GM04503 (cell line): ENCODE measurements around the gene MPL.
A peak's percentile ranks its signal among the peaks of the same experiment; 100 is the strongest.
"Not testable (repeated sequence)": the region's sequence is repeated elsewhere in the genome, so short reads cannot be mapped to it uniquely, and the experiment has no call there.

Experiments used
- DNase-seq: peaks from one replicate; pipeline ENCODE4 v3.0.0-alpha.2; 2012; ENCODE audit warnings: low read depth

Gene MPL

DNA sequence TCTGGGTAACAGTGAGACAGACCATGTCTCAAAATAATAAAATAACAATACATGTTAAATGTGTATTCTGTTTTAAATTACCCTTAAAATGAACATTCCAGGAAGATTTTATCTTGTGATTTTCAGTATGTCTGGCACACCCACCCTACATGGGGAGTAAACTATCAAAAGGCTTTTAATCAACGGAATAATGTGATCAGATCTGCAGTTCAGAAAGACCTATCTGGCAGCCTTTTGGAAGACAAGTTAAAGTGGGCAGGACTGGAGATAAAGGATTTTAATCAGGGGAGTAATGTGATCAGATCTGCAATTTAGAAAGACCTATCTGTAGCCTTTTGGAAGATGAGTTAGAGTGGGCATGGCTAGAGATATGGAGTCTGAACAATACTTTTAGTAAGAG lies 41.9 kb downstream of the MPL start:
- no peak for DNase-seq

DNA sequence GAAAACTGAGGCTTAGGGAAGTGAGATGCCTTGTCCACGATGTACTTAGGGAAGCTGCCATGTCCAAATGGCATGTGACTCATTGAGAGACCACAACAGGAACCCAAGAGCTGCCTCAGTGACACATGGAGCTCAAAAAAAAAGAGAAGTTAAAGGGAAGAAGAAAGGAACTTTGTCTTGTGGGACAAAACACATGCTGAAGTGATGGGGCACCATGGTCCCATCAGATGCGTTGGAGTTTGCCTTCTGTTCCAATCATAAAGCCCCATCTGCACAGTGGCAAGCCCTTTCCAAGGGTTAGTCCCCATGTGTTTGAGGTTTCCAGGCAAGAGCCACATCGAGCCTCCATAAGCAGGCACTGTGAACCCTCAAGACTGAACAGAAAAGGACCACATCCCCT lies 44.0 kb downstream of the MPL start:
- no peak for DNase-seq

- DNase-seq, result no peak
Observed at GRCh38 chr1:43382027-43382779, 44.6 kb downstream of the MPL start.

- no peak for DNase-seq
Observed at GRCh38 chr1:43383449-43383848, 45.8 kb downstream of the MPL start.

- DNase-seq, result no peak
Observed at GRCh38 chr1:43386676-43387075, 49.1 kb downstream of the MPL start.

- DNase-seq, result no peak
Observed at GRCh38 chr1:43387976-43388599, 50.5 kb downstream of the MPL start.

DNA sequence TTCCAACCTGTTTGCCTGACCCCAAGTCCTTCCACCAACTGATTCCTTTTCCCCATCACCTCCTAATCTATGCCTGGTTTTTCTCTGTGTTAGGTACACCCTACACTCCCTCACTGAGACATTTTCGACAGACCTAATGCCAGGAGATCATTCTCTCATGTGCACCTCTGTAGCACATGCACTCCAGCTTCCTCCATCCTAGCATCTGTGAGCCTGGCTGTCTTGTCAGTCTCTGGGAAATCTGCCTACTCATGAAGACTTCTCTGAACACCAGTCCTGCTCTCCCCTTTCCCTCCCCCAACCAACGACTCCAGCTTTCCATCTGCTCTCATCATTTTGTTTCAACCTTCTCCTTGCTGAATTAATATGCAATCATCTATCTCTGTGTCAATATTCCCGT lies 51.0 kb downstream of the MPL start:
- DNase-seq, result no peak

- peak; percentile 70 for DNase-seq
Observed at GRCh38 chr1:43389326-43390313, 52.0 kb downstream of the MPL start, which contains the start of the genes MED8 and SZT2. MED8 (minus strand) TSS chr1:43389800; CDS start chr1:43389764, 36 bp downstream. SZT2 (plus strand) TSS chr1:43389899; CDS start chr1:43389969, 70 bp downstream.

GRCh38 chr1:43392702-43393101 lies 55.1 kb downstream of the MPL start:
- DNase-seq, result no peak

DNA sequence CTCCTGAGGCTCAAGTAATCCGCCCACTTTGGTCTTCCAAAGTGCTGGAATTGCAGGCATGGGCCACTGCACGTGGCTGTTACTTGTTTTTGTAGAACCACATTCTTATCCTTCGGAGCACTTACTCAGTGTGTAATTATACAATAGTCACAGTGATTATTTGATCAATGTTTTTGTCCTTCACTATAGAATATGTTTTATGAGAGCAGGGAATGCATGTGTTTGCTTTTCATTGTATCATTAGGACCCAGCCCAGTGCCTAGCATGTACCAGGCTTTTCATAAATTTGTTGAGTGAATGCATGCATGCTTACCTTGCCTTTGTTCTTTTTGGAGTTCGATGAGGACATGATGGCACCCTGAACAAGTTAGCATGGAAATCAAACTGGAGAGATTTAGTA lies 57.9 kb downstream of the MPL start:
- no peak for DNase-seq

GRCh38 chr1:43396059-43396458 lies 58.4 kb downstream of the MPL start:
- no peak for DNase-seq

DNA sequence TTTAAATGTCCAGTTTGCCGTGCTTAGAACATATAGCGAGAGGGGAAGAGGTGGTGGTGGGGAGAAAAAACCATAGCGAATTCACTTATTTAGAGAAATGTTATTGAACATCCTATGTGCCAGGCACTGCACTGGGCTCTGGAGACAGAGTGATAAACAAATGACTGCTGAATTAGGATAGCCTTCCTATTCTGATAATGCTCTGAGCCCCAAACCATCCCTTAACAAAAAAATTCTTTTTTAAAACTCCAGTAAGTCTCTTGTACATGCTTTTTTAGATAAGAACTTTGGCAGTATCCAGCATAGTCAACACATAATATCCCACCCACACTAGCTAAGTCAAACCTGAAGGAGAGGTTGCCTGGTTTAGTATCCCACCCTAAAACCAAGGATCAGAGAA lies 60.6 kb downstream of the MPL start:
- DNase-seq, result no peak

GRCh38 chr1:43400441-43400840 lies 62.8 kb downstream of the MPL start:
- DNase-seq, result not testable (repeated sequence)

DNA sequence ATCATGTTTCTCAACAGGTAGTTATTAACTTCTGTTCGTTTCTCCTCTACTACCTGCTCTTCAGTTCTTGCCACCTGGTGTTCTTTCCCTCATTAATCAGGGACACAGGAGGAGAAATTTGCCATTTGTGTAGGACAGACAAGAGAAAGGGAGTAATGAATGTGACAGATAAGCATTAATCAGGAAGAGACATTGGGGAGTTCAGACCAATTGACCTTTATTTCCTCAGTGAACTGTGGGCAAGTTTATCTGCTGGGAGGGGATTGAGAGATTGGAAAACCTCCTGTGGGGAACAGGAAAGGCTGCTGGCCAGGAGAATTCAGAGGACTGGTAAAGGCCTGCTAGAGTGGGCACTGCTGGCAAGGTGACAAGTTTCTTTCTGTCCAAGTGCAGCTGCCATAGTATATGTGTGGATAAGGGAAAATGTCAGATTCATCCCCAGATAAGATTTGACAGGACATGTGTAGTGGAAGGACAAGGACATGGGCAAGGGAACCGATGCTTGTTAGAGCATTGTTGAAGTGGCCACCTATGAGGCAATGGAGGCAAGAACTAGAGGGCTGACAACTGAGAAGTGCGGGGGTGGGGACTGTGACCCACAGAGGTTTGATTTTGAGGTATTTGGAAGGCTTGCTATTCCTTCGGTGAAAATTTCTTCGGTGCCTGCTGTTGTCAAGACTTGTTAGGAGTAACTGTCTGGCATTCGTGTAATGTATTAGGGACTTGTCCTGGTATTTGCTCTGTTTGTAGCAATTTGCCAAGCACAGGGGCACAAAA lies 64.7 kb downstream of the MPL start:
- DNase-seq, result no peak
